H9 (cell line): Measurements from ENCODE around the gene TET2. TPM values are rescaled to one million over a fixed set of nuclear protein-coding genes. Genes with fewer than 3 reads are reported as not detected.

Experiments
- DNase-seq: peaks from one replicate; pipeline ENCODE4 v3.0.0-alpha.2; 2017
- H2AFZ ChIP-seq: one replicate; pipeline ENCODE4 v1.6.1; 2013; ENCODE audit warnings: mild to moderate bottlenecking, low read length, control low read depth, moderate library complexity
- H2AK5ac ChIP-seq: 2 replicates; pipeline ENCODE4 v1.6.1; 2013; ENCODE audit warnings: low read length, control low read depth, mixed read lengths; ENCODE audit not compliant: insufficient read length
- H2BK120ac ChIP-seq: one replicate; pipeline ENCODE4 v1.6.1; 2013; ENCODE audit warnings: low read depth, mild to moderate bottlenecking, low read length, control low read depth, inconsistent platforms; ENCODE audit not compliant: poor library complexity, severe bottlenecking
- H2BK12ac ChIP-seq: 2 replicates; pipeline ENCODE4 v1.6.1; 2013; ENCODE audit warnings: low read length, control low read depth, mixed read lengths, low read depth; ENCODE audit not compliant: insufficient read length
- H2BK15ac ChIP-seq: 2 replicates; pipeline ENCODE4 v1.6.1; 2013; ENCODE audit warnings: low read depth, low read length, control low read depth
- H2BK20ac ChIP-seq: one replicate; pipeline ENCODE4 v1.6.1; 2013; ENCODE audit warnings: low read depth, mild to moderate bottlenecking, low read length, control low read depth, inconsistent platforms; ENCODE audit not compliant: poor library complexity, severe bottlenecking
- H2BK5ac ChIP-seq: 2 replicates; pipeline ENCODE4 v1.6.1; 2013; ENCODE audit warnings: low read length, control low read depth, mixed read lengths; ENCODE audit not compliant: insufficient read length
- H3K14ac ChIP-seq: 2 replicates; pipeline ENCODE4 v1.6.1; 2013; ENCODE audit warnings: low read length, control low read depth; ENCODE audit not compliant: insufficient read depth
- H3K18ac ChIP-seq: 2 replicates; pipeline ENCODE4 v1.6.1; 2013; ENCODE audit warnings: low read depth, mild to moderate bottlenecking, mixed read lengths, low read length, control low read depth; ENCODE audit not compliant: insufficient read length
- H3K23ac ChIP-seq: 2 replicates; pipeline ENCODE4 v1.6.1; 2013; ENCODE audit warnings: low read length, control low read depth, mixed read lengths, low read depth; ENCODE audit not compliant: insufficient read length
- H3K23me2 ChIP-seq: 2 replicates; pipeline ENCODE4 v1.6.1; 2013; ENCODE audit warnings: low read depth, mild to moderate bottlenecking, mixed read lengths, low read length, control low read depth; ENCODE audit not compliant: insufficient read length, poor library complexity, severe bottlenecking
- H3K27ac ChIP-seq: 2 replicates; pipeline ENCODE4 v1.5.1; 2013; ENCODE audit warnings: low read length, control low read depth, mixed read lengths, low read depth; ENCODE audit not compliant: insufficient read length
- H3K27me3 ChIP-seq: 2 replicates; pipeline ENCODE4 v1.6.1; 2013; ENCODE audit warnings: low read length, control low read depth, inconsistent platforms; ENCODE audit not compliant: insufficient read depth
- H3K4ac ChIP-seq: 2 replicates; pipeline ENCODE4 v1.6.1; 2013; ENCODE audit warnings: low read depth, mild to moderate bottlenecking, control low read depth, inconsistent platforms, low read length, moderate library complexity
- H3K4me1 ChIP-seq: 2 replicates; pipeline ENCODE4 v1.6.1; 2013; ENCODE audit warnings: low read length, control low read depth, inconsistent platforms; ENCODE audit not compliant: insufficient read depth
- H3K4me2 ChIP-seq: 2 replicates; pipeline ENCODE4 v1.6.1; 2013; ENCODE audit warnings: low read length, control low read depth, mixed read lengths; ENCODE audit not compliant: insufficient read length, insufficient read depth
- H3K56ac ChIP-seq: 2 replicates; pipeline ENCODE4 v1.6.1; 2013; ENCODE audit warnings: low read depth, mild to moderate bottlenecking, mixed read lengths, low read length, control low read depth; ENCODE audit not compliant: insufficient read length
- H3K79me1 ChIP-seq: 2 replicates; pipeline ENCODE4 v1.6.1; 2013; ENCODE audit warnings: low read depth, mild to moderate bottlenecking, moderate library complexity, low read length, control low read depth, inconsistent platforms; ENCODE audit not compliant: insufficient read depth, poor library complexity, severe bottlenecking
- H3K79me2 ChIP-seq: 2 replicates; pipeline ENCODE4 v1.6.1; 2013; ENCODE audit warnings: low read length, control low read depth, inconsistent platforms; ENCODE audit not compliant: insufficient read depth
- H3K9ac ChIP-seq: 2 replicates; pipeline ENCODE4 v1.6.1; 2013; ENCODE audit warnings: low read length, control low read depth, mixed read lengths; ENCODE audit not compliant: insufficient read length; ENCODE audit errors: extremely low read depth
- H3K9me3 ChIP-seq: one replicate; pipeline ENCODE4 v1.6.1; 2013; ENCODE audit warnings: low read depth, low read length, inconsistent platforms; ENCODE audit not compliant: control insufficient read depth
- H3T11ph ChIP-seq: one replicate; pipeline ENCODE4 v1.6.1; 2013; ENCODE audit warnings: mild to moderate bottlenecking, low read length, control low read depth, inconsistent platforms
- H4K20me1 ChIP-seq: one replicate; pipeline ENCODE4 v1.6.1; 2013; ENCODE audit not compliant: control insufficient read depth, insufficient read length, insufficient read depth
- H4K5ac ChIP-seq: 2 replicates; pipeline ENCODE4 v1.6.1; 2013; ENCODE audit warnings: low read depth, mild to moderate bottlenecking, mixed read lengths, low read length, control low read depth; ENCODE audit not compliant: insufficient read length
- H4K8ac ChIP-seq: replicated peaks from 2 replicates; pipeline ENCODE4 v1.6.1; 2013; ENCODE audit warnings: low read length, control low read depth, mixed read lengths, low read depth; ENCODE audit not compliant: insufficient read length
- H4K91ac ChIP-seq: 2 replicates; pipeline ENCODE4 v1.6.1; 2013; ENCODE audit warnings: low read depth, mild to moderate bottlenecking, moderate library complexity, mixed read lengths, low read length, control low read depth; ENCODE audit not compliant: insufficient read length
- H3K27ac Mint-ChIP-seq, 3 experiments: 2 replicates in 2 of 3; 3 replicates in 1 of 3; pipeline ENCODE4 v1.8.0; 2020 to 2021; ENCODE audit warnings: mixed read lengths in 3 of 3, mild to moderate bottlenecking in 1 of 3, moderate library complexity in 1 of 3
- H3K27me3 Mint-ChIP-seq: 2 replicates; pipeline ENCODE4 v1.8.0; 2021; ENCODE audit warnings: low read depth, mild to moderate bottlenecking, moderate library complexity, mixed read lengths
- H3K36me3 Mint-ChIP-seq, 3 experiments: 2 replicates in 2 of 3; 3 replicates in 1 of 3; pipeline ENCODE4 v1.8.0; 2020 to 2021; ENCODE audit warnings: low read depth in 3 of 3, mixed read lengths in 3 of 3; ENCODE audit not compliant: insufficient read depth in 1 of 3
- H3K4me1 Mint-ChIP-seq, 2 experiments: 2 replicates each; pipeline ENCODE4 v1.8.0; 2020; ENCODE audit warnings: mixed read lengths in 2 of 2
- H3K4me3 Mint-ChIP-seq, 2 experiments: 2 replicates in 1 of 2; 3 replicates in 1 of 2; pipeline ENCODE4 v1.8.0; 2020 to 2021; ENCODE audit warnings: mild to moderate bottlenecking in 2 of 2, mixed read lengths in 2 of 2, moderate library complexity in 1 of 2
- H3K9me3 Mint-ChIP-seq, 2 experiments: 2 replicates in 1 of 2; 3 replicates in 1 of 2; pipeline ENCODE4 v1.8.0; 2020; ENCODE audit warnings: mild to moderate bottlenecking in 2 of 2, mixed read lengths in 2 of 2, moderate library complexity in 1 of 2
- CTCF ChIP-seq: fragments of 200-600 bp; sonication (generic); conservative IDR thresholded peaks from 3 replicates; pipeline ENCODE4 v1.8.0; 2021; ENCODE audit warnings: antibody characterized with exemption, mild to moderate bottlenecking
- WGBS: extraction: QIAGEN DNeasy Blood & Tissue Kit; methylation state at CpG from one replicate; pipeline ENCODE4 v1.1.7; 2013; ENCODE audit warnings: missing lambda C conversion rate, low lambda C conversion rate, mixed read lengths; ENCODE audit not compliant: insufficient read length; ENCODE audit errors: extremely low coverage; 5-methylcytosine and 5-hydroxymethylcytosine counted together
- total RNA-seq: library from RNA; stranded (reverse); gene quantifications from 2 replicates; pipeline ENCODE4 v1.2.1, GENCODE V29; 2021

Gene TET2
- total RNA-seq, 1 experiment from 2014 or later, result 3.1 TPM

- Histone ChIP-seq H4K5ac (no peak overlapping the region), H3K14ac (no peak overlapping the region), H2BK120ac (no peak overlapping the region), H2AFZ (no peak overlapping the region), H4K91ac (no peak overlapping the region), H3K27ac (no peak overlapping the region), H2BK15ac (no peak overlapping the region), H3T11ph (no peak overlapping the region), H2BK12ac (no peak overlapping the region), H2AK5ac (no peak overlapping the region), H3K18ac (no peak overlapping the region), H3K56ac (no peak overlapping the region), H3K9me3 (no peaks in the 10 kb centered on the region), H4K8ac (no peak overlapping the region), H3K27me3 (no peaks in the 10 kb centered on the region), H3K79me1 (no peaks in the 10 kb centered on the region), H2BK20ac (no peak overlapping the region), H3K23ac (no peak overlapping the region), H3K9ac (no peak overlapping the region), H3K4me1 (no peaks in the 10 kb centered on the region), H2BK5ac (no peak overlapping the region), H3K4me2 (no peak overlapping the region), H3K79me2 (no peaks in the 10 kb centered on the region), H3K4ac (no peak overlapping the region), H3K23me2 (no peaks in the 10 kb centered on the region), H4K20me1 (no peaks in the 10 kb centered on the region)
- H3K4me3 Mint-ChIP-seq, result no peak overlapping the region
- TF ChIP-seq CTCF, result no peak
- H3K27ac Mint-ChIP-seq, result no peak overlapping the region; a peak in 1 of 7 replicates
- no peak for DNase-seq
- no peaks in the 10 kb centered on the region for H3K9me3 Mint-ChIP-seq
- no CpG with 5 or more reads among the region's 2 CpGs for WGBS
- H3K27me3 Mint-ChIP-seq, result no peaks in the 10 kb centered on the region; the same call in 1 of the 2 replicates
- peaks cover 2 to 3% of the 10 kb centered on the region in 2 experiments for H3K4me1 Mint-ChIP-seq
- H3K36me3 Mint-ChIP-seq, result no peaks in the 10 kb centered on the region
These were observed 40.1 kb downstream of the TET2 start for GRCh38 chr4:105186701-105187161.
